Mesendoderm (in vitro differentiated cells): ENCODE results near the gene HDAC7.
"Not testable (repeated sequence)": the region's sequence is repeated elsewhere in the genome, so short reads cannot be mapped to it uniquely, and the experiment has no call there.

Experiments
- DNase-seq: peaks from one replicate; pipeline ENCODE4 v3.0.0; 2013
- H2AK5ac ChIP-seq: 2 replicates; pipeline ENCODE4 v1.6.1; 2013; ENCODE audit warnings: low read length, inconsistent platforms
- H2BK120ac ChIP-seq: 2 replicates; pipeline ENCODE4 v1.6.1; 2013; ENCODE audit warnings: low read depth, mild to moderate bottlenecking, low read length, moderate library complexity, mixed read lengths
- H2BK15ac ChIP-seq: replicated peaks from 2 replicates; pipeline ENCODE4 v1.6.1; 2013; ENCODE audit warnings: low read depth, mild to moderate bottlenecking, moderate library complexity
- H2BK5ac ChIP-seq: 2 replicates; pipeline ENCODE4 v1.6.1; 2013; ENCODE audit warnings: low read length, inconsistent platforms
- H3K18ac ChIP-seq: 2 replicates; pipeline ENCODE4 v1.6.1; 2013; ENCODE audit warnings: mild to moderate bottlenecking, low read length, mixed read lengths
- H3K23ac ChIP-seq: one replicate; pipeline ENCODE4 v1.6.1; 2013; ENCODE audit warnings: low read length
- H3K27ac ChIP-seq: 2 replicates; pipeline ENCODE4 v1.5.1; 2013; ENCODE audit warnings: low read depth, mild to moderate bottlenecking, inconsistent platforms, low read length, moderate library complexity
- H3K27me3 ChIP-seq: 2 replicates; pipeline ENCODE4 v1.6.1; 2013; ENCODE audit warnings: low read length, control low read depth, mild to moderate bottlenecking, inconsistent platforms; ENCODE audit not compliant: insufficient read depth, poor library complexity
- H3K36me3 ChIP-seq: 2 replicates; pipeline ENCODE4 v1.6.1; 2013; ENCODE audit warnings: low read length, inconsistent platforms; ENCODE audit not compliant: control insufficient read depth, insufficient read depth
- H3K4ac ChIP-seq: one replicate; pipeline ENCODE4 v1.6.1; 2013; ENCODE audit warnings: low read depth, mild to moderate bottlenecking, low read length, moderate library complexity
- H3K4me1 ChIP-seq: 2 replicates; pipeline ENCODE4 v1.6.1; 2013; ENCODE audit warnings: low read depth, low read length, inconsistent platforms; ENCODE audit not compliant: control insufficient read depth
- H3K4me2 ChIP-seq: 2 replicates; pipeline ENCODE4 v1.6.1; 2013; ENCODE audit warnings: low read length
- H3K4me3 ChIP-seq: 2 replicates; pipeline ENCODE4 v1.5.1; 2013; ENCODE audit warnings: mild to moderate bottlenecking, low read length
- H3K56ac ChIP-seq: one replicate; pipeline ENCODE4 v1.6.1; 2013; ENCODE audit warnings: low read length
- H3K79me1 ChIP-seq: 2 replicates; pipeline ENCODE4 v1.6.1; 2013; ENCODE audit warnings: low read length, inconsistent platforms
- H3K79me2 ChIP-seq: 2 replicates; pipeline ENCODE4 v1.6.1; 2013; ENCODE audit warnings: mild to moderate bottlenecking, low read length; ENCODE audit not compliant: control insufficient read depth, insufficient read depth
- H3K9ac ChIP-seq: 2 replicates; pipeline ENCODE4 v1.6.1; 2013; ENCODE audit warnings: low read length, inconsistent platforms
- H4K5ac ChIP-seq: one replicate; pipeline ENCODE4 v1.6.1; 2013; ENCODE audit warnings: low read length
- H4K8ac ChIP-seq: one replicate; pipeline ENCODE4 v1.6.1; 2013; ENCODE audit warnings: low read depth, mild to moderate bottlenecking, control low read depth, low read length, moderate library complexity
- whole genome bisulfite sequencing: extraction: QIAGEN DNeasy Blood & Tissue Kit; methylation state at CpG from one replicate; pipeline ENCODE4 v1.1.7; 2013; ENCODE audit warnings: low lambda C conversion rate, missing lambda C conversion rate; ENCODE audit not compliant: insufficient coverage; ENCODE audit errors: extremely low coverage; 5-methylcytosine and 5-hydroxymethylcytosine counted together

HDAC7 gene

DNA sequence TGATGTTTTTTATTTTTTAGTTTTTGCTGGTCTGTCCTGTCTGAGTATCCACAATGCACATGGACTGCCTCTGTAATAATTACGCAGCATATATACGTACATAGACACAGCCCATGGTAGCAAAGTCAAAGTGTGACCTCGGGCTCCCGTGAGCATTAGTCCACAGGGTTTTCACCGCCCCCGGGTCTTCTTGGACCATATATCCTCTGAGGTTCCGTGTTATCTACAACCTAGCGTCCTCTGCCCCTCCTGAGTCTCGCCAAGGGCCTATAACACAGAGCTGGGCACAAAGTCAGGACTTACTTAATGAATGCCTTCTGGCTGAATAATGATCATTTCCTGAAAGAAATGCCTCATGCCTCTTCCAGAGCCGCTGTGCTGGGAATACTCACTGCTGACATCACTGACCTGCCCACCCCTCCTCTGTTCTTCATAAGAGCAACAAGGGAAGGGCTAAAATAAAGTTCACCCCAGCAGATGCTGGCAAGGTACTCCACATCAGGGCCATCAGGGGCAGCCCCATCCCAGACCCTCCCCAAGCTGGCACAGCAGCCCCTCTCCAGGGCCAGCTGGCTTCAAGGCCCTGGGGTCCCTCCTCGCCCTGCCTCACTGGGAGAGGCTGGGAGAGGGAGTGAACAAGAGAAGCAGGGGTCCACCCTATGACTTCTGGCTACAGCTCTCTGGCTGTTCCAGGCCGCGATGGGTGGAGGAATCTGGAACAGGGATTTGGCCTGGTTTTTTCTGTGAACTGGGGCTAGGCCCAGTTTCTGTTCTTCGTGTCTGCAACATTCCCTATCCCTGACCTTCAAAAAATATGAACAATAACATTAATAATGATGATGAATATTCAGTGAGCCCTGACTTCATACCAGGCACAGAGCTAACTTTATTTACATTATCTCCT is 7.9 kb downstream of the HDAC7 start:
- H3K56ac ChIP-seq = peak overlapping the region; percentile 43
- H3K4me3 ChIP-seq = no peak overlapping the region
- peaks cover 53% of the 10 kb centered on the region for H3K4me1 ChIP-seq
- H3K4me2 ChIP-seq = no peak overlapping the region
- peaks cover 35% of the 10 kb centered on the region for H3K79me1 ChIP-seq
- H3K27me3 ChIP-seq = no peaks in the 10 kb centered on the region
- H3K79me2 ChIP-seq = peaks cover 89% of the 10 kb centered on the region
- H4K5ac ChIP-seq = no peak overlapping the region
- DNase-seq = no peak
- no peak overlapping the region for H2BK5ac ChIP-seq
- no peak overlapping the region for H2BK15ac ChIP-seq
- no peak overlapping the region for H4K8ac ChIP-seq
- no peaks in the 10 kb centered on the region for H3K36me3 ChIP-seq
- peak overlapping the region; percentile 2 for H3K18ac ChIP-seq
- H3K27ac ChIP-seq = peak overlapping the region; percentile 79
- H2AK5ac ChIP-seq = no peak overlapping the region
- H3K23ac ChIP-seq = no peak overlapping the region
- H2BK120ac ChIP-seq = peak overlapping the region; percentile 1
- H3K9ac ChIP-seq = peak overlapping the region; percentile 33
- no peak overlapping the region for H3K4ac ChIP-seq
- no CpG with 5 or more reads among the region's 14 CpGs for WGBS

DNA sequence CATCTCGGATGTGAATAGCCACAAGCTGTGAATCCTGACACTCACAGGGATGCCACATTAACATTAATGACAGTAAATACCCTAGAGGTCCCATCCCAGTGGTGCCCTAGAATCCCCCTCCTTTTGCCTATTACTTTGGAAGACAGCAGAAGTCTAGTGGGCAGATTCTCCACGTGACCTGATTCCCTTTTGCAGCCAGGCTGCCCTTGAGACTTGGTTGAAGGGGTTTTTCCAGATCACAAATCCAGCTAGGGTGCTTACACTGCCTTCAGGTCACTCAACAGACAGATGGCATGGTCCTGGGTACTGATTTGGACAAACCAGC is 8.7 kb downstream of the HDAC7 start:
- Histone ChIP-seq H3K79me2 (peaks cover 89% of the 10 kb centered on the region), H3K23ac (no peak overlapping the region)
- WGBS = no CpG with 5 or more reads among the region's 2 CpGs

DNA sequence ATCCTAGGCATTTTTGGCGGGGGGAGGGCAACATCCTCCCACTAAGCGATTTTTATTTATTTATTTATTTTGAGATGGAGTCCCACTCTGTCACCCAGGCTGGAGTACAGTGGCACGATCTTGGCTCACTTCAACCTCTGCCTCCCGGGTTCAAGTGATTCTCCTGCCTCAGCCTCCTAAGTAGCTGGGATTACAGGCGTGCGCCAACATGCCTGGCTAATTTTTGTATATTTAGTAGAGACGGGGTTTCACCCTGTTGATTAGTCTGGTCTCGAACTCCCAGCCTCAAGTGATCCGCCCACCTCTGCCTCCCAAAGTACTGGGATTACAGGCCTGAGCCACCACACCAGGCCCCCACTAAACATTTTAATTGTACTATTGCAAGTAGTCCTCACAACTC is 10.2 kb downstream of the HDAC7 start:
- H3K4me3 ChIP-seq, H3K23ac ChIP-seq, H2BK120ac ChIP-seq, H3K56ac ChIP-seq, H3K9ac ChIP-seq, H3K18ac ChIP-seq, H3K4ac ChIP-seq, H3K36me3 ChIP-seq, DNase-seq, H4K8ac ChIP-seq, H4K5ac ChIP-seq, H3K27ac ChIP-seq, H2BK5ac ChIP-seq, H2AK5ac ChIP-seq, H2BK15ac ChIP-seq, H3K4me2 ChIP-seq, H3K27me3 ChIP-seq: not testable (repeated sequence)
- Histone ChIP-seq H3K79me2 (peaks cover 88% of the 10 kb centered on the region), H3K79me1 (peaks cover 34% of the 10 kb centered on the region), H3K4me1 (peaks cover 43% of the 10 kb centered on the region)
- no CpG with 5 or more reads among the region's 9 CpGs for WGBS

More for the DNA sequence above, 8.7 kb downstream of the HDAC7 start:
- H3K18ac ChIP-seq = no peak overlapping the region
- peaks cover 36% of the 10 kb centered on the region for H3K79me1 ChIP-seq
- no peak overlapping the region for H4K5ac ChIP-seq
- no peak overlapping the region for H2BK120ac ChIP-seq
- no peak overlapping the region for H2AK5ac ChIP-seq
- no peaks in the 10 kb centered on the region for H3K36me3 ChIP-seq
- H3K4me3 ChIP-seq = no peak overlapping the region
- H2BK15ac ChIP-seq = no peak overlapping the region
- H3K4ac ChIP-seq = no peak overlapping the region
- DNase-seq = peak; percentile 81
- no peaks in the 10 kb centered on the region for H3K27me3 ChIP-seq
- H3K4me2 ChIP-seq = no peak overlapping the region
- no peak overlapping the region for H4K8ac ChIP-seq
- H3K56ac ChIP-seq = peak overlapping the region; percentile 11
- peak overlapping the region; percentile 30 for H3K27ac ChIP-seq
- H3K9ac ChIP-seq = peak overlapping the region; percentile 15
- H3K4me1 ChIP-seq = peaks cover 48% of the 10 kb centered on the region
- H2BK5ac ChIP-seq = no peak overlapping the region

DNA sequence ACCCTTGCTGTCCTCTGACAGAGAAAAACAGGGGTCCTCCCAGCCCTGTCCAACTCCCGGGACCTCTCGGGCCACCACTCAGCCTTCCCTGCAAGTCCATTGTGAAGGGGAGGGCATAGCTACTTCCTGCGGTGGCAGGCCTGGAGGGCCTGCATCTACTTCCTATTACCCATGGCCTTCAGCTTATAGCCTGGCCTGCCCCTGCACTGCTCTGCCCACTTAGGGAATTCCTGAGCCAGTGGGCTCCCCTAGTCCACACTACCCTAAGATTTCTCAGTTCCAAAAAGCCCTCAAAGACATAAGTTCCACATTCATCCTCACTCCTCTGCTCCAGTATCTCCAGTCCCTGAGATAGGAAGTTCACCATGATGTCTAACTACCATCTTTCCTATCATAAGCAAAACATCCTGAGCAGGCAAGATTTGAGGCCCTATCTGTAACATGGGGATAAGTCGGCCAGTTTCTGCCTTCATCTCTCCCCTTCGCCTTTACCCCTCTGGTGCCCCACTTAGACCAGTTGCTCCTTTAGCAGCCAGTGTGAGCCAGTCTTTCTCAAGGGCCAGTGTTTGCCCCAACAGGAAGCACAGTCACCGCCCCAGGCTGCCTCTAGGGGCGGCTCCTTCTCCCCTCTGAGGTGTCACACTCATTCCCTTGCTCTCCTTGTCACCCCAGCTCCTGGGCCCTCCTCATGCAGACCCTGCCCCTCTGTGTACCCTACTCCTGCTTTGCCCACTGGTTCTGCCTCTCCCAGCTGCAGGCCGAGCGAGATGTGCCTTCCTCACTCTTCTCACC is 10.9 kb downstream of the HDAC7 start:
- H3K23ac ChIP-seq = no peak overlapping the region
- H3K4me3 ChIP-seq = no peak overlapping the region
- no peak overlapping the region for H3K27ac ChIP-seq

DNA sequence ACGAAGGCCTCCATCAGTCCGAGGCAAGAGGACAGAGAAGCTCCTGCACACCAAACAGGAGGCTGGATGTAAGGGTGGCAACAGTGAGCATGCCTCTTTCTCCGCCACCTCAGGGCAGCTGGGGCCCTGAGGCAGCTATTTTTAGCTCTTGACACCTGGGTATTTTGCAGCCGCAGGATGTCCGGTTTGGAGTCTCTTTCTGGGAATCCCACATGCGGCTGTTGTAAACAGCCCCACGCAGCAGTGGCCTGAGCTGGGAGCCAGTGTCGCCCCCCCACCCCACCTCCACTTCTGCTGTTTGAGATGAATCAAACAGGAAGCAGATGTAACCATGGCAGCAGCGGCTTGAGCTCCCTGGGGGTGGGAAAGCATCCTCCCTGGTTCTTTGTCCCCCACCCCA is 11.7 kb downstream of the HDAC7 start:
- H3K27ac ChIP-seq = no peak overlapping the region
- H2BK120ac ChIP-seq = no peak overlapping the region
- no peak overlapping the region for H2BK15ac ChIP-seq
- no CpG with 5 or more reads among the region's 9 CpGs for WGBS
- no peaks in the 10 kb centered on the region for H3K27me3 ChIP-seq
- no peak overlapping the region for H4K8ac ChIP-seq
- no peak overlapping the region for H2AK5ac ChIP-seq
- DNase-seq = peak; percentile 33
- no peak overlapping the region for H3K23ac ChIP-seq
- H3K9ac ChIP-seq = no peak overlapping the region
- no peak overlapping the region for H3K18ac ChIP-seq
- no peak overlapping the region for H3K4ac ChIP-seq
- H3K4me2 ChIP-seq = no peak overlapping the region
- no peak overlapping the region for H2BK5ac ChIP-seq
- H3K56ac ChIP-seq = no peak overlapping the region
- H3K79me2 ChIP-seq = peaks cover 91% of the 10 kb centered on the region
- no peak overlapping the region for H3K4me3 ChIP-seq
- H3K79me1 ChIP-seq = peaks cover 36% of the 10 kb centered on the region
- H3K4me1 ChIP-seq = peaks cover 31% of the 10 kb centered on the region
- H3K36me3 ChIP-seq = no peaks in the 10 kb centered on the region
- H4K5ac ChIP-seq = no peak overlapping the region

More for the DNA sequence above, 10.9 kb downstream of the HDAC7 start:
- Histone ChIP-seq H3K4me1 (peaks cover 36% of the 10 kb centered on the region), H3K79me1 (peaks cover 30% of the 10 kb centered on the region), H4K5ac (no peak overlapping the region), H4K8ac (no peak overlapping the region), H2BK15ac (no peak overlapping the region), H2BK5ac (no peak overlapping the region), H3K4ac (no peak overlapping the region), H3K9ac (no peak overlapping the region), H3K18ac (no peak overlapping the region), H2AK5ac (no peak overlapping the region), H2BK120ac (no peak overlapping the region), H3K36me3 (no peaks in the 10 kb centered on the region), H3K79me2 (peaks cover 88% of the 10 kb centered on the region), H3K4me2 (no peak overlapping the region), H3K27me3 (no peaks in the 10 kb centered on the region), H3K56ac (no peak overlapping the region)
- no CpG with 5 or more reads among the region's 9 CpGs for WGBS
- peak; percentile 49 for DNase-seq
